Memory B cell (primary cell): ENCODE measurements around the gene ZBTB18.

Source experiments
- ATAC-seq: fragments of 150-1000 bp; cut with Tn5 transposase; 2 replicates; pipeline ENCODE4 v1.10.0; 2021; ENCODE audit warnings: low read depth, mild to moderate bottlenecking, moderate library complexity
- DNase-seq, 2 donors: peaks; one replicate each; pipeline ENCODE4 v3.0.0; 2022; ENCODE audit warnings: low spot score in 2 of 2
- H3K27ac Mint-ChIP-seq: one replicate; pipeline ENCODE4 v1.8.0; 2022; ENCODE audit warnings: mild to moderate bottlenecking, moderate library complexity, mixed read lengths
- H3K27me3 Mint-ChIP-seq: one replicate; pipeline ENCODE4 v1.8.0; 2022; ENCODE audit warnings: mixed read lengths
- H3K36me3 Mint-ChIP-seq: one replicate; pipeline ENCODE4 v1.8.0; 2022; ENCODE audit warnings: mild to moderate bottlenecking, mixed read lengths
- H3K4me1 Mint-ChIP-seq: one replicate; pipeline ENCODE4 v1.8.0; 2022; ENCODE audit warnings: mixed read lengths
- H3K4me3 Mint-ChIP-seq: one replicate; pipeline ENCODE4 v1.8.0; 2022; ENCODE audit warnings: mild to moderate bottlenecking, moderate library complexity, mixed read lengths
- H3K9me3 Mint-ChIP-seq: one replicate; pipeline ENCODE4 v1.8.0; 2022; ENCODE audit warnings: mixed read lengths

Gene ZBTB18

DNA sequence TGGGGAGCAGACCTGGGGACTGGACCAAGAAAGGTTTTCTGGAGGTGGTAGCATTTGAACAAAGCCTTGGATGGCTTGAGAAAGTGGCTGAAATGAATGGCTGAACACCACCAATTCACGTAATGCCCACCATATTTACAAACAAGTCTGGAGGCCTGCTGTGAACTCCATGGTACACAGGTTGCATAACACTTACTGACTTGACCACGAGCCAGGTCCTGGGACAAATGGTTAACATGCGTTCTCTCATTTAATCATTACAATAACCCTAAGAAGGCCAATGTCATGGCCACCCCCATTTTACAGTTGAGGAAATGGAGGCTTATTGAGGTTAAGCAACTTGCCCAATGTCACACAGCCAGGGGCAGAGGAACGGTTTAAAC, 44.4 kb downstream of the ZBTB18 start:
- H3K4me1 Mint-ChIP-seq: no peaks in the 10 kb centered on the region
- no peak for DNase-seq

GRCh38 chr1:244096066-244096610, 45.1 kb downstream of the ZBTB18 start:
- no peak overlapping the region for H3K27ac Mint-ChIP-seq
- ATAC-seq (no peak), DNase-seq (no peak)

More for the DNA sequence above, 44.4 kb downstream of the ZBTB18 start:
- no peaks in the 10 kb centered on the region for H3K36me3 Mint-ChIP-seq
- no peak for ATAC-seq
- H3K27me3 Mint-ChIP-seq: peaks cover 10% of the 10 kb centered on the region
- no peak overlapping the region for H3K4me3 Mint-ChIP-seq
- H3K27ac Mint-ChIP-seq: no peak overlapping the region
- H3K9me3 Mint-ChIP-seq: peaks cover 2% of the 10 kb centered on the region

GRCh38 chr1:244096691-244097090, 45.6 kb downstream of the ZBTB18 start:
- Mint-ChIP-seq H3K27ac (no peak overlapping the region), H3K4me1 (peaks cover 9% of the 10 kb centered on the region), H3K4me3 (no peak overlapping the region), H3K9me3 (peaks cover 2% of the 10 kb centered on the region), H3K36me3 (no peaks in the 10 kb centered on the region), H3K27me3 (peaks cover 21% of the 10 kb centered on the region)
- DNase-seq: no peak
- no peak for ATAC-seq

More at GRCh38 chr1:244096066-244096610, 45.1 kb downstream of the ZBTB18 start:
- Mint-ChIP-seq H3K4me1 (peaks cover 6% of the 10 kb centered on the region), H3K36me3 (no peaks in the 10 kb centered on the region), H3K27me3 (peaks cover 16% of the 10 kb centered on the region), H3K4me3 (no peak overlapping the region), H3K9me3 (peaks cover 2% of the 10 kb centered on the region)

DNA sequence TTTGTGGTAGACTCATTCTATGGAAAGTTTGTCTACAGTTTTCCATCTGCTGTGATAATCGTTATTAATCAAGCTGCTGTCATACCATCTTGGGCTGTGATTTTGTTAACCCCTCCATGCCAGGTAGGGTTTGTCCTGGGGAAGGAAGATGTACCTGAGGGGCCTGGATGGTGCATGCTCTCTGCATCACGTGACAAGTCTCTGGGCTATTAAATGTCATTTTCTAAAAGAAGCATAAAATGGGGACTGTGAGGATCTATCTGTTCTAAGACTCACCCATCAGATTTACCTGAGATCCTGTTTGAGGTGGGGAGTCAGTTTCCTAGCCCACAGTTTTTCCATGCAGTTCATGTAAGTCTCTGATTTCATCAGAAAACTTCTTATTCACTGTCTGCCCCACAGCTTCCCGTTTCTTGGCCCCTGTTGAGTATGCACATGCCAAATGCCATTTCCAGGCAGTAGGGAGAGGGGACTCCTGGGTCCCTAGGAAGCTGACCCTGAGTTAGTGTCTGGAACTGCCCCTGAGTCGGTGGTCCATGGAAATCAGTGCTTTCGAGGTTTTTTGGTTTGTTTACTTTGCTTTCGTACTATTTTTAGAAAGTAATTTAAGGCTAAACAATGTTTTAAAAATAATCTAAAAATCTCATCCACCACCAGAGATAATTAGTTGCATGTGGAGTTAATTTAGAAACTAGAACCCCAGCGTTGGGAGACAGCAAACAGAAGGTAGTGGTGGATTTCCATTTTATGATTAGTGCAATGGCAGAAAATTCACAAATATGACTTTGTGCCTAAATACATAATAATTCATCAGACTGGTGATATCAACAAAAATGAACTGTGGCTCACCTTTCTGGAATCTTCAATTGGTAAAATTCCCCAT, 46.7 kb downstream of the ZBTB18 start:
- H3K9me3 Mint-ChIP-seq: peaks cover 2% of the 10 kb centered on the region
- no peaks in the 10 kb centered on the region for H3K36me3 Mint-ChIP-seq
- no peak for ATAC-seq
- H3K27me3 Mint-ChIP-seq: peaks cover 20% of the 10 kb centered on the region
- DNase-seq: no peak
- no peak overlapping the region for H3K4me3 Mint-ChIP-seq
- H3K4me1 Mint-ChIP-seq: peaks cover 9% of the 10 kb centered on the region
- no peak overlapping the region for H3K27ac Mint-ChIP-seq

GRCh38 chr1:244099258-244099930, 48.3 kb downstream of the ZBTB18 start:
- no peak overlapping the region for H3K27ac Mint-ChIP-seq
- peaks cover 9% of the 10 kb centered on the region for H3K4me1 Mint-ChIP-seq
- ATAC-seq: no peak
- no peak overlapping the region for H3K4me3 Mint-ChIP-seq
- H3K27me3 Mint-ChIP-seq: peaks cover 23% of the 10 kb centered on the region
- no peaks in the 10 kb centered on the region for H3K36me3 Mint-ChIP-seq
- DNase-seq: no peak
- peaks cover 2% of the 10 kb centered on the region for H3K9me3 Mint-ChIP-seq

DNA sequence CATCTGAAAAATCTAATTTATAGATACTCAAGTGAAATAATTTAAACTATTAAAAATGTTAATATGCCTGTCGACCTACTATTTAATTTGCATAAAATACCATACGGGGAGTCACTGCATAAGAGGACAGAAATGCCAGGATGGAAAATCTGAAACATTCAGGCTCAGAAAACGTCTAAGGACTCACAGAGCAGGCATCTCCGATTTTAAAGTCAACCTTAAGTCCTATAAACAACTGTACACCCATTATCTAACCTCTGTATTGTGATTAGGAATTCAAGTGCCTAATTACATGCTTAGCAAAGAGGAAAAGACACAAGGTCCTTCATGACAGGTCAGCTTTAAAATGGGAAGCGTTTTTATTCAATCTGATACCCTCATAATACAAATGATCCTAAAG, 49.2 kb downstream of the ZBTB18 start:
- ATAC-seq (no peak), DNase-seq (no peak)
- H3K36me3 Mint-ChIP-seq: peaks cover 2% of the 10 kb centered on the region
- peaks cover 22% of the 10 kb centered on the region for H3K27me3 Mint-ChIP-seq
- H3K27ac Mint-ChIP-seq: no peak overlapping the region
- H3K4me3 Mint-ChIP-seq: no peak overlapping the region
- peaks cover 2% of the 10 kb centered on the region for H3K9me3 Mint-ChIP-seq
- H3K4me1 Mint-ChIP-seq: peaks cover 9% of the 10 kb centered on the region

GRCh38 chr1:244100704-244101453, 49.8 kb downstream of the ZBTB18 start:
- DNase-seq (no peak), ATAC-seq (peak; percentile 49)
- Mint-ChIP-seq H3K9me3 (peaks cover 2% of the 10 kb centered on the region), H3K27me3 (peaks cover 22% of the 10 kb centered on the region), H3K4me3 (peak overlapping the region; percentile 31), H3K36me3 (peaks cover 2% of the 10 kb centered on the region), H3K27ac (no peak overlapping the region), H3K4me1 (peaks cover 9% of the 10 kb centered on the region)

DNA sequence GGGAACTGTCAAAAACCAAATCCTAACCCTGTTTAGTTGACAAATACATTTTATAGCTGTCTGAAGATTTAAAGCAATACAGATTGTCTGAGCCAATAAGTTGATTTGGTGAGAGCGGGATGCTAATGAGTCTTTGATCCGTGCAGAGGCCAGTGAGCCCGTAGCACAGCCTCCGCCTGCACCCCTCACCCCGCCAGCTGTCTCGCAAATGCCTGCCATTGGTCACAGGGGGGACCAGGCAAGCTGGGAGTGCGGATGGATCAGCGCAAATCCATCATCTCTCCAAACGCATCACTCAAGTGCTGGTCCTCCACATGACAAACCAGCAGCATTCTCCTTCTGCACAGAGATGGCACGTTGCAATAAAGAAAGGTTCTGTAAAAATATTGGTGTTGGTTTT, 51.0 kb downstream of the ZBTB18 start:
- peaks cover 24% of the 10 kb centered on the region for H3K27me3 Mint-ChIP-seq
- H3K27ac Mint-ChIP-seq: no peak overlapping the region
- H3K4me1 Mint-ChIP-seq: peaks cover 9% of the 10 kb centered on the region
- no peak overlapping the region for H3K4me3 Mint-ChIP-seq
- DNase-seq: no peak
- ATAC-seq: no peak
- H3K9me3 Mint-ChIP-seq: peaks cover 2% of the 10 kb centered on the region
- H3K36me3 Mint-ChIP-seq: peaks cover 2% of the 10 kb centered on the region

DNA sequence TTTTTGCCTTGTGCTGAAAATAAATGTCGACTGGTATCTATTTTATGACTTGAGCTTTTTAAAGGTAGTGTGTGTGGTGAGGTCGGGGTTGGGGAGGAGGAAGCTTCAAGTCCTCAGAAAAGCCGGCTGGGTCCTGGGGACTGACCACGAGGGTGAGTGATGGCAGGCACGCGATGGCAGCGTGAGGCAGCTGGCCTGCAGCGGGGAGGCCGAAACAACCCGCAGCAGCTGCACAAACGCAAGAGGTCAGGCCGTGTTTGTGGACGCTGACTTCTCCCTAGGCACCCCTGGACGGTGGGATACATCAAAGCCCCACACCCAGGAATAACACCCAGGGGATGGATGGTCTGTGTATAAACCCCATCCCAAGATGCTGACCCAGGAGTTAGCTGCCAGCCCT, 51.4 kb downstream of the ZBTB18 start:
- Mint-ChIP-seq H3K9me3 (peaks cover 2% of the 10 kb centered on the region), H3K36me3 (peaks cover 2% of the 10 kb centered on the region), H3K27me3 (peaks cover 24% of the 10 kb centered on the region), H3K4me3 (no peak overlapping the region), H3K4me1 (peaks cover 9% of the 10 kb centered on the region), H3K27ac (no peak overlapping the region)
- ATAC-seq: no peak
- DNase-seq: no peak

DNA sequence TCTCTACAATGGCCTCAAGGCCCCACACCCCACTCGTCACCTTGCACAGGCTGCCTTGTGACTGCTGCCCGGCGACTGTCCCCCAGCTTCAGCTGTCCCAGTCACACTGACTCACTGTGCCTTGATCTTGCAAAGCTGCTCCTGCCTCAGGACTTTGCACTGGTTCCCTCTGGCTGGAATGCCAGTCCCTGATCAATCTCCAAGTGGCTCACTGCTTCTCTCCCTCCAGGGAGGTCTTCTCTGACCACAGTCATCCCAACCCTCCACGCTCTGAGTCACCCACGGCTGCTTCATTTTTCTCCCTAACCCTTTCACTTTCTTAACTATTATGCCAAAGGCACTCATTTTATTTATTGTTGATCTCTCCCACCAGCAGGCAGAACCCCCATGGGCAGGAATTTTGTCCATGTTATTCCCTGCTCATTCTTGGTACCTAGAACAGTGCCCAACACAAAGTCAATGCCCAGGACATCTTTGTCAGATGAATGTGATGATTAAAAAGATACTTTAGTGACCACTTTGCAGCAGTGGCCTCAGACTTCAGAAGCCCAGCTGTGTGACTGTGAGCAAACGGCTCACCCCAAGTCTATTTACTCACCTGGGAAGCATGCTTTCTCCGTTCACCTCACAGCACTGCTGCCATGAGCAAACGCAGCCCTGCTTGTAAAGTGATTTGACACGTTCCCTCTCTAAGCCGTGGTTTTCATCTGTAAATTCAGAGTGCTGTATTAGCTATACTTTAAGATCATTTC, 53.4 kb downstream of the ZBTB18 start:
- H3K4me1 Mint-ChIP-seq: peaks cover 9% of the 10 kb centered on the region
- no peak overlapping the region for H3K27ac Mint-ChIP-seq
- peaks cover 23% of the 10 kb centered on the region for H3K27me3 Mint-ChIP-seq
- no peak for ATAC-seq
- H3K36me3 Mint-ChIP-seq: peaks cover 2% of the 10 kb centered on the region
- H3K9me3 Mint-ChIP-seq: no peaks in the 10 kb centered on the region
- no peak for DNase-seq
- no peak overlapping the region for H3K4me3 Mint-ChIP-seq

GRCh38 chr1:244106176-244106575, 55.1 kb downstream of the ZBTB18 start:
- H3K4me3 Mint-ChIP-seq: no peak overlapping the region
- H3K9me3 Mint-ChIP-seq: no peaks in the 10 kb centered on the region
- H3K27ac Mint-ChIP-seq: no peak overlapping the region
- peaks cover 9% of the 10 kb centered on the region for H3K4me1 Mint-ChIP-seq
- no peak for ATAC-seq
- peaks cover 17% of the 10 kb centered on the region for H3K27me3 Mint-ChIP-seq
- H3K36me3 Mint-ChIP-seq: peaks cover 2% of the 10 kb centered on the region
- no peak for DNase-seq
